SU-DHL-6 (cell line): Measurements from ENCODE around the gene CAB39.

Experiments
- H2AFZ ChIP-seq: fragments of 200-600 bp; sonication (generic); 2 replicates; pipeline ENCODE4 v1.6.1; 2014; ENCODE audit warnings: low read depth, mild to moderate bottlenecking, moderate library complexity, mixed read lengths, antibody characterized with exemption, low read length; ENCODE audit not compliant: severe bottlenecking
- H3F3A ChIP-seq: fragments of 200-600 bp; shearing (Covaris generic); 2 replicates; pipeline ENCODE4 v1.6.0; 2016; ENCODE audit warnings: antibody characterized with exemption, mild to moderate bottlenecking; ENCODE audit not compliant: insufficient read depth
- H3K27ac ChIP-seq: fragments of 200-600 bp; sonication (generic); 2 replicates; pipeline ENCODE4 v1.5.1; 2016; ENCODE audit warnings: low read depth, mild to moderate bottlenecking, low read length, moderate library complexity, mixed read lengths
- H3K27me3 ChIP-seq: fragments of 200-600 bp; sonication (generic), shearing (Covaris generic); 2 replicates; pipeline ENCODE4 v1.6.0; 2014; ENCODE audit warnings: mild to moderate bottlenecking, low read length
- H3K36me3 ChIP-seq: fragments of 200-600 bp; sonication (generic); 2 replicates; pipeline ENCODE4 v1.6.1; 2014; ENCODE audit warnings: mild to moderate bottlenecking, low read length, mixed read lengths
- H3K4me2 ChIP-seq: fragments of 300-600, 200-600 bp; shearing (Covaris generic), sonication (generic); 2 replicates; pipeline ENCODE4 v1.6.0; 2014; ENCODE audit warnings: low read length, low read depth, mild to moderate bottlenecking; ENCODE audit not compliant: poor library complexity, severe bottlenecking
- H3K4me3 ChIP-seq: fragments of 200-600 bp; sonication (generic); 2 replicates; pipeline ENCODE4 v1.5.1; 2014; ENCODE audit warnings: antibody characterized with exemption, low read length, mild to moderate bottlenecking, mixed read lengths; ENCODE audit not compliant: insufficient read depth, poor library complexity, severe bottlenecking
- H3K79me2 ChIP-seq: fragments of 200-600 bp; sonication (generic); 2 replicates; pipeline ENCODE4 v1.6.1; 2014; ENCODE audit warnings: mild to moderate bottlenecking, low read length, moderate library complexity; ENCODE audit not compliant: insufficient read depth
- H3K9ac ChIP-seq: fragments of 200-600 bp; sonication (generic); 2 replicates; pipeline ENCODE4 v1.7.0; 2014; ENCODE audit warnings: mild to moderate bottlenecking, low read length
- H3K9me2 ChIP-seq: fragments of 200-600 bp; sonication (generic); replicated peaks from 2 replicates; pipeline ENCODE4 v1.6.1; 2014; ENCODE audit warnings: low read length; ENCODE audit not compliant: insufficient read depth
- H3K9me3 ChIP-seq: fragments of 200-600 bp; sonication (generic); 2 replicates; pipeline ENCODE4 v1.6.1; 2014; ENCODE audit warnings: low read length, mixed read lengths; ENCODE audit not compliant: insufficient read depth
- H4K20me1 ChIP-seq: fragments of 200-600 bp; sonication (generic); 2 replicates; pipeline ENCODE4 v1.6.1; 2014; ENCODE audit warnings: low read depth, mild to moderate bottlenecking, antibody characterized with exemption, low read length, moderate library complexity, mixed read lengths
- EZH2phosphoT487 ChIP-seq: fragments of 200-600 bp; sonication (generic), shearing (Covaris generic); conservative IDR thresholded peaks from 2 replicates; pipeline ENCODE4 v1.6.1; 2018; ENCODE audit warnings: mild to moderate bottlenecking, antibody characterized with exemption, low read length, moderate library complexity, mixed read lengths
- TF ChIP-seq, protein P1 (sequence below): fragments of 200-600 bp; sonication (generic); IDR thresholded peaks from one replicate; pipeline ENCODE4 v1.5.1; 2017; ENCODE audit warnings: antibody characterized with exemption, mild to moderate bottlenecking, low read length, moderate library complexity; ENCODE audit not compliant: insufficient read depth, poor library complexity, severe bottlenecking

The CAB39 gene

DNA sequence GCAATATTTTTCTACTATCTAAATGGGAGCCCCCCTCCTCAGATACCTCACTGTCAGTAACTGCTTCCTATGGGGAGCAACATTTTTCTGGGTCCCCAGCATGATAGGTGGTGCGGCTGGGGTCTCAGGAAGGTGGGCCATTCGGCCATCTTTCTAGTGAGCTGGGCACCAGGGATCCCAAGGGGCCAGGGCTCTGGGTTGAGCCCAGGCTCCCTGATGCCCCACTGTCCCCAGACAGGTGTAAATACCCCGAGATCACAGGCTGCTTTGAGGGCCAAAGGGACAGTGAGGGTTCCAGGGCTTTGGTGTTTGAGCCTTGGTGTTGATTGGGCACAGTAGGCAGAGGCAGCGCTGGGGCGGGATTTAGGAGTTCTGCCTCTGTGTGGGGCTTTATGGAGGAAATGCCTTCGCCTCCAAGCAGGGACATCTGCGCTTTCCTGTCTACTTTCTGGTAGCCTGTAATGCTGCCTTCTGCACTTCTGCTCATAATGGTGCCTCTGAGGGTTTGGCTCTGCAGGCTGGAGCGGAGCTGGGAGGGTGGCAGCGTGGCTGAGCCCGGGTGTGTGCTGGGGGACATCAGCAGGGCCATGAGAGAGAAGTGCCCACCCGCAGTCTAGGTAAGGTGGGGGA is 157.4 kb downstream of the CAB39 start:
- Histone ChIP-seq H3K79me2 (no peaks in the 10 kb centered on the region), H3K9me3 (no peaks in the 10 kb centered on the region), H3K4me3 (no peak overlapping the region), H2AFZ (no peak overlapping the region), H3K4me2 (no peak overlapping the region), H3K36me3 (no peaks in the 10 kb centered on the region), H3K27ac (no peak overlapping the region), H4K20me1 (no peaks in the 10 kb centered on the region), H3K9ac (no peak overlapping the region), H3K9me2 (no peaks in the 10 kb centered on the region), H3K27me3 (no peaks in the 10 kb centered on the region), H3F3A (no peaks in the 10 kb centered on the region)
- no peak for TF ChIP-seq EZH2phosphoT487
- TF ChIP-seq, protein P1, sequence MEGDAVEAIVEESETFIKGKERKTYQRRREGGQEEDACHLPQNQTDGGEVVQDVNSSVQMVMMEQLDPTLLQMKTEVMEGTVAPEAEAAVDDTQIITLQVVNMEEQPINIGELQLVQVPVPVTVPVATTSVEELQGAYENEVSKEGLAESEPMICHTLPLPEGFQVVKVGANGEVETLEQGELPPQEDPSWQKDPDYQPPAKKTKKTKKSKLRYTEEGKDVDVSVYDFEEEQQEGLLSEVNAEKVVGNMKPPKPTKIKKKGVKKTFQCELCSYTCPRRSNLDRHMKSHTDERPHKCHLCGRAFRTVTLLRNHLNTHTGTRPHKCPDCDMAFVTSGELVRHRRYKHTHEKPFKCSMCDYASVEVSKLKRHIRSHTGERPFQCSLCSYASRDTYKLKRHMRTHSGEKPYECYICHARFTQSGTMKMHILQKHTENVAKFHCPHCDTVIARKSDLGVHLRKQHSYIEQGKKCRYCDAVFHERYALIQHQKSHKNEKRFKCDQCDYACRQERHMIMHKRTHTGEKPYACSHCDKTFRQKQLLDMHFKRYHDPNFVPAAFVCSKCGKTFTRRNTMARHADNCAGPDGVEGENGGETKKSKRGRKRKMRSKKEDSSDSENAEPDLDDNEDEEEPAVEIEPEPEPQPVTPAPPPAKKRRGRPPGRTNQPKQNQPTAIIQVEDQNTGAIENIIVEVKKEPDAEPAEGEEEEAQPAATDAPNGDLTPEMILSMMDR, result no peak
